Testis (tissue), 3 donors: ENCODE results near the gene C1orf50. TPM values are rescaled to one million over a fixed set of nuclear protein-coding genes. Genes with fewer than 3 reads are reported as not detected.

ENCODE experiments used
- DNase-seq: peaks from one replicate; pipeline ENCODE4 v3.0.0-alpha.2; 2019
- H3K27ac ChIP-seq, 2 donors: fragments of 200-600 bp; sonication (generic); one replicate each; pipeline ENCODE4 v1.5.1; 2019
- H3K27me3 ChIP-seq: fragments of 200-600 bp; sonication (generic); one replicate; pipeline ENCODE4 v1.5.1; 2019
- H3K36me3 ChIP-seq: fragments of 200-600 bp; sonication (generic); one replicate; pipeline ENCODE4 v1.5.1; 2017; ENCODE audit warnings: low read depth; ENCODE audit errors: missing control alignments
- H3K4me1 ChIP-seq: fragments of 200-600 bp; sonication (generic); one replicate; pipeline ENCODE4 v1.5.1; 2019
- H3K4me3 ChIP-seq, 2 donors: fragments of 200-600 bp; sonication (generic); one replicate each; pipeline ENCODE4 v1.5.1; 2017 to 2019
- H3K9me3 ChIP-seq: fragments of 200-600 bp; sonication (generic); one replicate; pipeline ENCODE4 v1.5.1; 2017
- POLR2A ChIP-seq: fragments of 450-650 bp; IDR thresholded peaks from one replicate; pipeline ENCODE4 v1.6.1; 2017; ENCODE audit warnings: antibody characterized with exemption, mild to moderate bottlenecking, moderate library complexity
- WGBS, 2 donors: methylation state at CpG; one replicate each; pipeline ENCODE4 v1.1.5; 2018; 5-methylcytosine and 5-hydroxymethylcytosine counted together
- intact Hi-C: fragments of 100-400 bp; cut with DNase I; formaldehyde crosslinking; loops from one replicate; pipeline ENCODE4 v1.15.1; 2023; ENCODE audit warnings: low total_unique reads
- polyA plus RNA-seq: library from polyadenylated mRNA; stranded (reverse); fragments of 350-450 nt; fragmentation: Illumina TruSeq; extraction: RNeasy Lipid Tissue Mini Kit (QIAGEN cat#74804); gene quantifications from one replicate; pipeline ENCODE4 v1.2.3, GENCODE V29; 2014; ENCODE audit warnings: low read depth, low replicate concordance; ENCODE audit not compliant: insufficient read depth
- total RNA-seq, 2 donors: library from RNA; depleted of rRNA; stranded (reverse); fragments of >200 nt; gene quantifications; one replicate each; pipeline ENCODE4 v1.2.3, GENCODE V29; 2016
- TF ChIP-seq, protein P1 (sequence below), 3 experiments: fragments of 450-650 bp in 2 of 3; fragments of 200-600 bp in 1 of 3; sonication (generic) in 1 of 3; IDR thresholded peaks; one replicate each; pipeline ENCODE4 v1.5.1; 2016 to 2019; ENCODE audit warnings: antibody characterized with exemption in 3 of 3, mild to moderate bottlenecking in 2 of 3, moderate library complexity in 1 of 3

The C1orf50 gene
- total and polyA plus RNA-seq, 3 donors from 2014 or later: 9.4 to 21.8 (median 10.2) TPM

DNA sequence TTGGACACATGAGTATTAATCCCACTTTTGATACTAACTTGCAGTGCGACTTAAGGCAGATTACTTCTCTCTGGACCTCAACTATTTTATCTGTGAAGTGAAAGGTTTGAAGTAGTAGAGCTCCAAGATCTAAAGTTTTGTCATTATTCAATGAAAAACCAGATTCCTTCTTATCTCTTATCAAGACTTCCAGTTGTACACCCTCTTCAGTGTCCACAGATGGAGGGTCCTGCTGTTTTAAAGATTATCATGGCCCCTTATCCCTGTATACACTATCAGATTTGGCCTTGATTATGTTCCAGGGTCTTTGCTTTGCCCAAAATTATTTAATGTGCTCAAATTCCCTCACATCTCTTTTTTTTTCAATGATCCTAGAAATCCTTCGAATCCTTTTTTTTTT is 1.1 kb downstream of the C1orf50 start:
- H3K4me1 ChIP-seq: peaks cover 13% of the 10 kb centered on the region
- no peaks in the 10 kb centered on the region for H3K27me3 ChIP-seq
- no peaks in the 10 kb centered on the region for H3K9me3 ChIP-seq
- H3K4me3 ChIP-seq: no peak overlapping the region
- WGBS, 2 donors: 62 to 66% methylated on average over 2 of the region's 2 CpGs
- H3K36me3 ChIP-seq: no peaks in the 10 kb centered on the region
- DNase-seq: no peak
- intact Hi-C loops: no loop called here
- TF ChIP-seq POLR2A: no peak
- TF ChIP-seq, protein P1, sequence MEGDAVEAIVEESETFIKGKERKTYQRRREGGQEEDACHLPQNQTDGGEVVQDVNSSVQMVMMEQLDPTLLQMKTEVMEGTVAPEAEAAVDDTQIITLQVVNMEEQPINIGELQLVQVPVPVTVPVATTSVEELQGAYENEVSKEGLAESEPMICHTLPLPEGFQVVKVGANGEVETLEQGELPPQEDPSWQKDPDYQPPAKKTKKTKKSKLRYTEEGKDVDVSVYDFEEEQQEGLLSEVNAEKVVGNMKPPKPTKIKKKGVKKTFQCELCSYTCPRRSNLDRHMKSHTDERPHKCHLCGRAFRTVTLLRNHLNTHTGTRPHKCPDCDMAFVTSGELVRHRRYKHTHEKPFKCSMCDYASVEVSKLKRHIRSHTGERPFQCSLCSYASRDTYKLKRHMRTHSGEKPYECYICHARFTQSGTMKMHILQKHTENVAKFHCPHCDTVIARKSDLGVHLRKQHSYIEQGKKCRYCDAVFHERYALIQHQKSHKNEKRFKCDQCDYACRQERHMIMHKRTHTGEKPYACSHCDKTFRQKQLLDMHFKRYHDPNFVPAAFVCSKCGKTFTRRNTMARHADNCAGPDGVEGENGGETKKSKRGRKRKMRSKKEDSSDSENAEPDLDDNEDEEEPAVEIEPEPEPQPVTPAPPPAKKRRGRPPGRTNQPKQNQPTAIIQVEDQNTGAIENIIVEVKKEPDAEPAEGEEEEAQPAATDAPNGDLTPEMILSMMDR (IDR thresholded peaks at IDR 0.05): no peak
- no peak overlapping the region for H3K27ac ChIP-seq

- Histone ChIP-seq H3K36me3 (no peaks in the 10 kb centered on the region), H3K9me3 (no peaks in the 10 kb centered on the region), H3K4me1 (peaks cover 8% of the 10 kb centered on the region), H3K27ac (no peak overlapping the region), H3K4me3 (no peak overlapping the region), H3K27me3 (no peaks in the 10 kb centered on the region)
- intact Hi-C loops: no loop called here
- WGBS, 2 donors: 85 to 91% methylated on average over 3 of the region's 3 CpGs
- TF ChIP-seq, protein P1 (IDR thresholded peaks at IDR 0.05): no peak
- TF ChIP-seq POLR2A: no peak
- DNase-seq: no peak
Observed at GRCh38 chr1:42769811-42770210, 2.8 kb downstream of the C1orf50 start.

- DNase-seq: no peak
- Histone ChIP-seq H3K36me3 (no peaks in the 10 kb centered on the region), H3K4me1 (no peaks in the 10 kb centered on the region), H3K27ac (no peak overlapping the region), H3K4me3 (no peak overlapping the region), H3K9me3 (no peaks in the 10 kb centered on the region), H3K27me3 (no peaks in the 10 kb centered on the region)
- 46 to 91% methylated on average over 2 of the region's 2 CpGs for WGBS, 2 donors
- intact Hi-C loops: no loop called here
- no peak for TF ChIP-seq POLR2A
- TF ChIP-seq, protein P1 (IDR thresholded peaks at IDR 0.05): no peak
Observed at GRCh38 chr1:42773420-42773819, 6.4 kb downstream of the C1orf50 start.

DNA sequence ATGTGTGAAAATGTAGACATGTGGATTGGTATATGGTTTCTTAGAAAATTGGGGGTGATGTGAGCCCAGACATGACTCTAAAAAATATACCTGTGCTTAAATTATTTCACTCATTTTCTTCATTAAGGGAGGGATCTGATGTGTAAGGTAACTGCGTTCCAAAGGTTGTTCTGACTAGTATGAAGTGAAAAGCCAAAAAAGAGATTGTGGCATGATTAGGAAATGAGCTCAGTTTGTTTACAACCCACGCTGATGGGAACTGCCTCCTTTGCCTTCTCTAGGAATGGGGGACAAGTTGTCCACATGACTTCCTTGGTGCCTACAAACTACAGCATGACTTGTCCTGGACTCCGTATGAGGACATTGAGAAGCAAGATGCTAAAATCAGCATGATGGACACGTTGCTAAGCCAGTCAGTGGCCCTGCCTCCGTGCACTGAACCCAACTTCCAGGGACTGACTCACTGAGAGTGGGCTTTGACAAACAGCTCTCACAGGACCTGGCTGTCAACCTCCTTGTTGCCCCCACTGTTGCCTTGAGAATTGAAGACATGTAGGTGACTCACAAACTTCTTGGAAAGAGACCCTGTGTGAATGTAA is 8.0 kb downstream of the C1orf50 start:
- TF ChIP-seq POLR2A: no peak
- TF ChIP-seq, protein P1 (IDR thresholded peaks at IDR 0.05): no peak
- H3K4me1 ChIP-seq: no peaks in the 10 kb centered on the region
- intact Hi-C loops: no loop called here
- no peaks in the 10 kb centered on the region for H3K36me3 ChIP-seq
- no peaks in the 10 kb centered on the region for H3K27me3 ChIP-seq
- H3K9me3 ChIP-seq: no peaks in the 10 kb centered on the region
- no peak overlapping the region for H3K27ac ChIP-seq
- no peak for DNase-seq
- no peak overlapping the region for H3K4me3 ChIP-seq
- 87 to 93% methylated on average over 5 of the region's 5 CpGs for WGBS, 2 donors

DNA sequence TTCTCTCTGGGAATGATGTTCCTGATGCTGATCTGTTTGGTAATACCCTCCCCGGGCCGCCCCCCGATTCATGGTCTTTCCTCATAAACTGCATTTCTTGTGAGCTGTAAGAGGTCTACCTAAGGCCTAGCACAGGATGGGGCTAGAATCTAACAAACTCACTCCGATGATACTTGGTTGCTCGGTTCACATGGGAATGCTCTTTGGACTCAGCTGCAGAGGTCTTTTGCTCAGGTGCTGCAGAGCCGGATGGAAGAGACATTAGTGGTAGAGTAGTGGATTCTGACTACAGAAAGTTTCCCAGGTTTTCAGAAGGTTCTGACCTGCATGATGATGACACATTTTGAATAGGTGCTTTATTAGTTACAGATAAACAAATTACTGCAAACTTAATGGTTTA is 9.5 kb downstream of the C1orf50 start:
- H3K36me3 ChIP-seq: no peaks in the 10 kb centered on the region
- no peaks in the 10 kb centered on the region for H3K9me3 ChIP-seq
- 91 to 95% methylated on average over 6 of the region's 6 CpGs for WGBS, 2 donors
- no peak overlapping the region for H3K27ac ChIP-seq
- no peaks in the 10 kb centered on the region for H3K27me3 ChIP-seq
- no peak overlapping the region for H3K4me3 ChIP-seq
- H3K4me1 ChIP-seq: no peaks in the 10 kb centered on the region
- intact Hi-C loops: no loop called here
- DNase-seq: no peak
- TF ChIP-seq POLR2A: no peak
- TF ChIP-seq, protein P1 (IDR thresholded peaks at IDR 0.05): no peak
